HG02943 (cell line): ENCODE results near the gene PPP1R8.
"Not testable (repeated sequence)": the region's sequence is repeated elsewhere in the genome, so short reads cannot be mapped to it uniquely, and the experiment has no call there.

Source experiments
- ATAC-seq: cut with Tn5 transposase; IDR thresholded peaks from one replicate; pipeline ENCODE4 v1.9.1; 2021; ENCODE audit warnings: mild to moderate bottlenecking, low read depth, moderate library complexity; ENCODE audit not compliant: unreplicated experiment

Gene PPP1R8

GRCh38 chr1:27868932-27869718, 38.5 kb downstream of the PPP1R8 start:
- no peak for ATAC-seq

GRCh38 chr1:27869719-27870085, 39.1 kb downstream of the PPP1R8 start:
- no peak for ATAC-seq

- ATAC-seq: not testable (repeated sequence)
Observed at GRCh38 chr1:27871076-27871475, 40.5 kb downstream of the PPP1R8 start.

- no peak for ATAC-seq
Observed at GRCh38 chr1:27872059-27872801, 41.6 kb downstream of the PPP1R8 start, which contains the start of gene THEMIS2. Gene THEMIS2, plus strand, starts transcription at chr1:27872544. Its CDS starts 28 bp downstream, at chr1:27872572.

- no peak for ATAC-seq
Observed at GRCh38 chr1:27872802-27873551, 42.4 kb downstream of the PPP1R8 start.

- no peak for ATAC-seq
Observed at GRCh38 chr1:27873671-27874384, 43.2 kb downstream of the PPP1R8 start.

GRCh38 chr1:27876341-27877114, 45.9 kb downstream of the PPP1R8 start:
- ATAC-seq: no peak

- no peak for ATAC-seq
Observed at GRCh38 chr1:27877115-27877416, 46.5 kb downstream of the PPP1R8 start.

- ATAC-seq: no peak
Observed at GRCh38 chr1:27878039-27878438, 47.5 kb downstream of the PPP1R8 start.

GRCh38 chr1:27878787-27879335, 48.3 kb downstream of the PPP1R8 start:
- no peak for ATAC-seq

- no peak for ATAC-seq
Observed at GRCh38 chr1:27879374-27880082, 48.9 kb downstream of the PPP1R8 start.

GRCh38 chr1:27882543-27882903, 51.9 kb downstream of the PPP1R8 start:
- ATAC-seq: no peak

GRCh38 chr1:27883536-27883935, 53.0 kb downstream of the PPP1R8 start:
- no peak for ATAC-seq

- no peak for ATAC-seq
Observed at GRCh38 chr1:27884006-27884954, 53.7 kb downstream of the PPP1R8 start.

GRCh38 chr1:27885114-27885528, 54.5 kb downstream of the PPP1R8 start:
- ATAC-seq: no peak

GRCh38 chr1:27885621-27886352, 55.2 kb downstream of the PPP1R8 start:
- no peak for ATAC-seq

GRCh38 chr1:27886353-27886679, 55.7 kb downstream of the PPP1R8 start:
- no peak for ATAC-seq
